AG10803 (cell line): ENCODE results near the gene CAPN10.

Experiments used
- DNase-seq: peaks from one replicate; pipeline ENCODE4 v3.0.0; 2010; ENCODE audit warnings: low read depth
- H3K4me3 ChIP-seq: 2 replicates; pipeline ENCODE4 v1.5.1; 2011; ENCODE audit warnings: mild to moderate bottlenecking, low read length, control low read depth
- CTCF ChIP-seq: conservative IDR thresholded peaks from 2 replicates; pipeline ENCODE4 v1.5.1; 2011; ENCODE audit warnings: mild to moderate bottlenecking, low read length, control low read depth, inconsistent platforms

CAPN10 gene

GRCh38 chr2:240554767-240555493, 31.6 kb upstream of the CAPN10 start:
- DNase-seq, result no peak
- H3K4me3 ChIP-seq, result no peak overlapping the region
- no peak for TF ChIP-seq CTCF

GRCh38 chr2:240555541-240556250, 30.8 kb upstream of the CAPN10 start:
- TF ChIP-seq CTCF, result no peak
- no peak overlapping the region for H3K4me3 ChIP-seq
- DNase-seq, result no peak

DNA sequence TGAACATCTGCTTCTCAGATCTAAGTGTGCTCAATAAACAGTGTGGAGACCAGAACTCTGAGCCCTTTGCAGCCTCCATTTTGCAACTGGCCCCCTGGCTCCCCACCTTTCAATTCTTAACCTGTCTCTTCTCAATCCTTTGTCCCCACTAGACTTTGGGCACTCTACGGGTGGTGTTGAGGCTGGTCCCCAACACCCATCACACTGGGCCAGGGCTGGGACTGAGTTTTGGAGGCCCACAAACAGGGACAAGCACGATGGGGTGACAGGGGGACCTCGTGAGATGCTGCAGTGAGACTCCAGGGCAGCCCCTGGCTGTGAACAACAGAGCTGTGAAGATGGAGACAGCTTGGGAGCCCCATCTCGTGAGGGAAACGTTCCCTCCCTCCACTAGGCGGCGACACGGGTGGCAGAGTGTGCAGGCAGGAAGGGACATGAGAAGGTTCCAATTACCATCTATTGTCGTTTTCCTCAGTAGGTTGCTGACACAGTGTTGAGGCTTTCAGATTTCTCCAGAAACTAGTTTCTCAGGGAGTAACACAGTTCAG, 29.9 kb upstream of the CAPN10 start:
- peak; percentile 48 for DNase-seq
- TF ChIP-seq CTCF, result peak; percentile 54
- H3K4me3 ChIP-seq, result no peak overlapping the region

DNA sequence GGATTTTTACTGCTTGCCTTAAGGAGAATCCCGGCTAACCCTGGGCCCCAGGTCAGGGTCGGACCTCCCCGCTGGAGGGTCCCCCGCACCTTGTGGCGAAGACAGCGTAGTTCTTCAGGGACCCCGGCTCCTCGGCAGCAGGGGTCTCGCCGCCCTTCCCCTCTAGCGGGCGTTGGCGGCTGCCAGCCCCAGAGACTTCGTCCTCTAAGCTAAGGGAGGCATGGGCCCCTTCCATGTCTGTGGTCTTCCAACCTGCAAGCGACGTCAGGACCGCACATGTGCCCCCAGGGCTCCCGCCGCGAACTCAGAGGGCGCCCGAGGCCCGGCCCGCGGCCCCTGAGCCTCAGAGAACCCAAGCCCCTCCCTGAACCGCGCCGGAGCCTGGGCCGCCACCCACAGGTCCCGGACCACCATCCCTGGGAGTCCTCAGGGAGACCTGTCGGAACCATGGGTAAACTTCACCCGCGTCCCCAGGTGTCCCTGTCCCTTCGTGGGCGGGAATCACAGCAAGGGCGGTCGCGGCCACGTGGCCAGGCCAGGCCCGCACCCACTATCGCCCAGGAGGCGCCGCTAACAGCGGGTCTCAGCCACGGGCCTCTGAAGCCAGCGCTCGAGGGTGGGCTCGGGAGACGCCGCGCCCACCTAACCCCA, 29.3 kb upstream of the CAPN10 start:
- TF ChIP-seq CTCF, result no peak
- peak overlapping the region; percentile 58 for H3K4me3 ChIP-seq
- DNase-seq, result no peak

- TF ChIP-seq CTCF, result no peak
- H3K4me3 ChIP-seq, result peak within 1 kb of the TSS; percentile 58
- DNase-seq, result peak; percentile 69
Observed at GRCh38 chr2:240557808-240558207, 28.7 kb upstream of the CAPN10 start, which contains the start of gene ANKMY1. ANKMY1 (minus strand) TSS chr2:240557988; CDS start chr2:240557335, 653 bp downstream.

DNA sequence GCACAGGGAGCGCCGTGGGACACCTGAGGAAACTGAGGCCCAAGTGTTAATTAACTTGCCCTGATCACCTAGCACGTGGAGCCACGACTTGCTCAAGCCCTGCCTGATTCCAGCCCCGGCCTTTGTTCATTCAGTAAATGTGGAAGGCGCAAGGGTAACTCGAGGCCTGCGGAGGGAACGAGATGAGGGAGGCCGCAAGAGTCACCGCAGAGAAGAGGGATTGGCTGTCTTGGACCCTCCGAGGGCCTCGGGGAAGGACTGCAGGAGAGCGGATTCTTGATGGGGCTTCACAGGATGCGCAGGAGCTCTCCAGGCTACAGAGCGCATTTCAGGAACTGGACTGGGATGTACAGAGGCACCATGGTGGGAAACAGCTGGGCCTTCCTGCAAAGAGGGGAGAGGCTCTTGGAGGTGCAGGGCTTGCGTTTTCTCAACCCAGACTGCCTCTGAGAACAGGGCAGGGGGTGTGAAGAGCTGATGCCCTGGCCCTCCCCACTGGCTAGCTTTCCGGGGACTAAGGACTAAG, 28.2 kb upstream of the CAPN10 start:
- DNase-seq, result no peak
- TF ChIP-seq CTCF, result no peak
- peak overlapping the region; percentile 58 for H3K4me3 ChIP-seq
